ENCODE data around the gene UHRF2. TPM values are rescaled to one million over a fixed set of nuclear protein-coding genes. Genes with fewer than 3 reads are reported as not detected.

The UHRF2 gene
- total RNA-seq, 1 experiment from 2014 or later: 31.3 TPM

DNA sequence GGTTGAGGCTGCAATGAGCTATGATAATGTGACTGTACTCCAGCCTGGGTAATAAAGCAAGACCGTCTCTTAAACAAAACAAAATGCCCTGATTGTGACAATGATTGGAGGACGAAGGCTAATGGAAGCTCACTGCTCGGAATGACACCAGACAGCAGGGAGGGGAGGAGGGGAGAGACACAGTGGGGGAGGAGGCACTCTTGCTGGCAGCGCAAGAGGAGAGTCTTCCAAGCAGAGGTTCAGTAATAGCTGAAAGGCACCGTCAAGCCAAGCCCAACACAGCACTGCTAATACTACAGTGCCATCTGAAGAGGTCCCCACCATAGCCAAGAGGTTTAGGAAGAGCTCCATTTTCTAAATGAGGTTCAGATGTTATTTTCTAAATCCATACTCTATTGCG lies 130.2 kb downstream of the UHRF2 start:
- Histone ChIP-seq H3F3A (ENCODE audit: low read length, unreplicated experiment) (no peaks in the 10 kb centered on the region), H3K4me2 (ENCODE audit: low read length) (no peak overlapping the region), H3K4me3 (ENCODE audit: low read length) (no peak overlapping the region), H3K9ac (ENCODE audit: low read length) (no peak overlapping the region), H3K79me2 (ENCODE audit: low read length) (no peaks in the 10 kb centered on the region), H3K27ac (ENCODE audit: low read length) (no peak overlapping the region), H3K9me3 (ENCODE audit: low read length) (no peaks in the 10 kb centered on the region), H3K27me3 (ENCODE audit: low read length) (no peaks in the 10 kb centered on the region), H4K20me1 (ENCODE audit: low read length) (no peaks in the 10 kb centered on the region), H3K4me1 (ENCODE audit: insufficient read depth, low read length) (peaks cover 17% of the 10 kb centered on the region), H3K9me2 (replicated peaks; ENCODE audit: low read length) (no peaks in the 10 kb centered on the region), H3K36me3 (ENCODE audit: low read depth, low read length) (no peaks in the 10 kb centered on the region), H2AFZ (ENCODE audit: low read length) (no peak overlapping the region)
- no TSS peak for BruUV-seq (replicated peaks)
- DNase-seq (no peak), ATAC-seq (no peak)
- POLR2A ChIA-PET (ENCODE audit: unreplicated experiment): no interaction called here
- CTCF ChIA-PET: no interaction called here
- intact Hi-C loops (cut with micrococcal nuclease): no loop called here
- no peak for TF ChIP-seq EZH2 (IDR thresholded peaks at IDR 0.05; ENCODE audit: low read length, unreplicated experiment)

DNA sequence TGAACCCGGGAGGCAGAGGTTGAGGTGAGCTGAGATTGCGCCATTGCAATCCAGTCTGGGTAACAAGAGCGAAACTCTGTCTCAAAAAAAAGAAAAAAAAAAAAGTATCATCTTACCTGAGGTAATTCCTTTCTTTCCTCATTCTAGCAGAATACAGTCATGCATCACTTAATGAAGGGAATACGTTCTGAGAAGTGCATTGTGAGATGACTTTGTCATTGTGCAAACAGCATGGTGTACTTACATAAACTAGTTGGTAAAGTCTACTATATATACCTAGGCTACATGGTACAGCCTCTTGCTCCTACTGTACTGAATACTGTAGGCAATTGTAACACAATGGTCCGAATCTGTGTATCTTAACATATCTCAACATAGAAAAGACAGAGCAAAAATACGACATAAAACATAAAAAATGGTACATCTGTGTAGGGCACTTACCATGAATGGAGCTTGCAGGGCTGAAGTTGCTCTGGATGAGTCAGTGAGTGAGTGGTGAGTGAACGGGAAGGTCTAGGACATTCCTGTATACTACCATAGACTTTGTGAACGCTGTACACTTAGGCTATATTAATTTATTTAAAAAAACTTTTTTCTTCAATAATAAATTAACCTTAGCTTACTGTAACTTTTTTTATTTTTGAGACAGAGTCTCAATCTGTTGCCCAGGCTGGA lies 132.2 kb downstream of the UHRF2 start:
- H3K79me2 ChIP-seq (ENCODE audit: low read length): no peaks in the 10 kb centered on the region
- peak; percentile 85 for DNase-seq
- no peaks in the 10 kb centered on the region for H3K27me3 ChIP-seq (ENCODE audit: low read length)
- TF ChIP-seq EZH2phosphoT487 (IDR thresholded peaks at IDR 0.05; ENCODE audit: borderline replicate concordance, low read length) (no peak), EZH2 (IDR thresholded peaks at IDR 0.05; ENCODE audit: low read length, unreplicated experiment) (no peak)
- H2AFZ ChIP-seq (ENCODE audit: low read length): peak overlapping the region; percentile 49
- H3K4me3 ChIP-seq (ENCODE audit: low read length): no peak overlapping the region
- ChIA-PET CTCF (no interaction called here), POLR2A (ENCODE audit: unreplicated experiment) (no interaction called here)
- no peaks in the 10 kb centered on the region for H3K9me2 ChIP-seq (replicated peaks; ENCODE audit: low read length)
- no TSS peak for BruUV-seq (replicated peaks)
- intact Hi-C loops (cut with micrococcal nuclease): no loop called here
- H3F3A ChIP-seq (ENCODE audit: low read length, unreplicated experiment): no peaks in the 10 kb centered on the region
- no peaks in the 10 kb centered on the region for H3K9me3 ChIP-seq (ENCODE audit: low read length)
- H3K36me3 ChIP-seq (ENCODE audit: low read depth, low read length): no peaks in the 10 kb centered on the region
- peak; percentile 99 for ATAC-seq
- H4K20me1 ChIP-seq (ENCODE audit: low read length): no peaks in the 10 kb centered on the region
- H3K4me2 ChIP-seq (ENCODE audit: low read length): peak overlapping the region; percentile 65
- H3K27ac ChIP-seq (ENCODE audit: low read length): peak overlapping the region; percentile 89
- H3K9ac ChIP-seq (ENCODE audit: low read length): peak overlapping the region; percentile 59
- peaks cover 17% of the 10 kb centered on the region for H3K4me1 ChIP-seq (ENCODE audit: insufficient read depth, low read length)

DNA sequence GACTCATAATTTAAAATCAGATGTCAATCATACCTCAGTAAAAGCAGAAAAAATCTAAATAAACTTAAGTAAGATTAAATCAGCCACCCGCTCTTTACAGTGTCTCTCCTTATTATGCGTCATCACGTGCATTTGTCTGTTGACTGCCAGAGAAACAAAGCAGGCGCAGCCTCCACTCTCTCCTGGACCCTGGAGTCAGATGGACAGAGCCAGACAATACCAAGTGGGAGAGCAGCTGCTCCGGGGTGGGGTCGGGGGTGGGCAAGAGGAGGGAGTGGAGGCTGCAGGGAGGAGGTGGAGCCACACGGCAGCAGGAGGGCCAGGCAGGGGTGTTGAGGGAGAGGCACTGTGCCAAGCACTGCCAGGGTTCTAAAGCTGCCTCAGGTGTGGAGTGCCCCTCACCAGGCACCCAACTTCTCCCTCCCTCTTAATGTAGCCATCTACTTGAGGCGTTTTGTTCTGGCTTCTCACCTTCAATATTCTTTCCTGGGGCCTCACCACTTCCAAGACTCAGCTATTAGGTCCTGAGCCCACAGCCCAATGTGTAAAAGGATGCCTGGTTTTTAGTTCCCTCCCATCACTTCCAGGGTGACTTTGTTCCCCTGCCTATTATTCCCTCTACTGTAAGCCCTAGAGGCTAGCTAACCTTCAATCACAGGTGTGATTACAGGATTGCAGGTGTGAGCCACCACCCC lies 136.3 kb downstream of the UHRF2 start:
- ATAC-seq: no peak

More for the DNA sequence above, 136.3 kb downstream of the UHRF2 start:
- ChIA-PET POLR2A (ENCODE audit: unreplicated experiment) (no interaction called here), CTCF (no interaction called here)
- Histone ChIP-seq H3K79me2 (ENCODE audit: low read length) (no peaks in the 10 kb centered on the region), H3K27me3 (ENCODE audit: low read length) (no peaks in the 10 kb centered on the region), H3K4me3 (ENCODE audit: low read length) (no peak overlapping the region), H3K36me3 (ENCODE audit: low read depth, low read length) (no peaks in the 10 kb centered on the region), H3K4me1 (ENCODE audit: insufficient read depth, low read length) (peaks cover 33% of the 10 kb centered on the region), H4K20me1 (ENCODE audit: low read length) (no peaks in the 10 kb centered on the region), H3K9me2 (replicated peaks; ENCODE audit: low read length) (no peaks in the 10 kb centered on the region), H3K4me2 (ENCODE audit: low read length) (no peak overlapping the region), H3F3A (ENCODE audit: low read length, unreplicated experiment) (no peaks in the 10 kb centered on the region), H3K9me3 (ENCODE audit: low read length) (no peaks in the 10 kb centered on the region), H2AFZ (ENCODE audit: low read length) (no peak overlapping the region), H3K27ac (ENCODE audit: low read length) (no peak overlapping the region), H3K9ac (ENCODE audit: low read length) (no peak overlapping the region)
- intact Hi-C loops (cut with micrococcal nuclease): no loop called here
- no TSS peak for BruUV-seq (replicated peaks)
- DNase-seq: no peak
- TF ChIP-seq, protein P1, sequence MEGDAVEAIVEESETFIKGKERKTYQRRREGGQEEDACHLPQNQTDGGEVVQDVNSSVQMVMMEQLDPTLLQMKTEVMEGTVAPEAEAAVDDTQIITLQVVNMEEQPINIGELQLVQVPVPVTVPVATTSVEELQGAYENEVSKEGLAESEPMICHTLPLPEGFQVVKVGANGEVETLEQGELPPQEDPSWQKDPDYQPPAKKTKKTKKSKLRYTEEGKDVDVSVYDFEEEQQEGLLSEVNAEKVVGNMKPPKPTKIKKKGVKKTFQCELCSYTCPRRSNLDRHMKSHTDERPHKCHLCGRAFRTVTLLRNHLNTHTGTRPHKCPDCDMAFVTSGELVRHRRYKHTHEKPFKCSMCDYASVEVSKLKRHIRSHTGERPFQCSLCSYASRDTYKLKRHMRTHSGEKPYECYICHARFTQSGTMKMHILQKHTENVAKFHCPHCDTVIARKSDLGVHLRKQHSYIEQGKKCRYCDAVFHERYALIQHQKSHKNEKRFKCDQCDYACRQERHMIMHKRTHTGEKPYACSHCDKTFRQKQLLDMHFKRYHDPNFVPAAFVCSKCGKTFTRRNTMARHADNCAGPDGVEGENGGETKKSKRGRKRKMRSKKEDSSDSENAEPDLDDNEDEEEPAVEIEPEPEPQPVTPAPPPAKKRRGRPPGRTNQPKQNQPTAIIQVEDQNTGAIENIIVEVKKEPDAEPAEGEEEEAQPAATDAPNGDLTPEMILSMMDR (conservative IDR thresholded peaks at IDR 0.05; ENCODE audit: low read depth, low read length): no peak
- no peak for TF ChIP-seq EZH2phosphoT487 (IDR thresholded peaks at IDR 0.05; ENCODE audit: borderline replicate concordance, low read length)
- no peak for TF ChIP-seq EZH2 (IDR thresholded peaks at IDR 0.05; ENCODE audit: low read length, unreplicated experiment)
